ENCODE measurements around the gene SUSD5.

Gene SUSD5

DNA sequence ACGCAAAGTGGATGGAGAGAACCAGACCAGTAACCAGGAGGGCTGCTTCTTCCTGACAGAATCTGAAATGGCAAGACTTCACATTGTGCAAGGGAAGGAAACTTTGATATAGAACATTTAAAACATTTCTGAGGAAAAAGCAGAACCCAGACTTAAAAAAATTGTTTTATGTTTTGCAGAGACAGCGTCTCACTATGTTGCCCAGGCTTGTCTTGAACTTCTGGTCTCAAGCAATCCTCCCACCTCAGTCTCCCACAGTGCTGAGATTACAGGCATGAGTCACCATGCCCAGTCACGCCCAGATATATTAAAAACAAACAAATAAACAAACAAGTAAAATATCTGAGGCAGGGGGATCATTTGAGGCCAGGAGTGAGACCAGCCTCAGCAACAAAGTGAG is 58.6 kb downstream of the SUSD5 start:
- H3K4me3 ChIP-seq (ENCODE audit: low read depth, low read length), result no peak overlapping the region
- H3K9ac ChIP-seq, result no peak overlapping the region
- H3K9me3 ChIP-seq (ENCODE audit: control insufficient read depth, low read length), result no peaks in the 10 kb centered on the region
- TF ChIP-seq, protein P1, sequence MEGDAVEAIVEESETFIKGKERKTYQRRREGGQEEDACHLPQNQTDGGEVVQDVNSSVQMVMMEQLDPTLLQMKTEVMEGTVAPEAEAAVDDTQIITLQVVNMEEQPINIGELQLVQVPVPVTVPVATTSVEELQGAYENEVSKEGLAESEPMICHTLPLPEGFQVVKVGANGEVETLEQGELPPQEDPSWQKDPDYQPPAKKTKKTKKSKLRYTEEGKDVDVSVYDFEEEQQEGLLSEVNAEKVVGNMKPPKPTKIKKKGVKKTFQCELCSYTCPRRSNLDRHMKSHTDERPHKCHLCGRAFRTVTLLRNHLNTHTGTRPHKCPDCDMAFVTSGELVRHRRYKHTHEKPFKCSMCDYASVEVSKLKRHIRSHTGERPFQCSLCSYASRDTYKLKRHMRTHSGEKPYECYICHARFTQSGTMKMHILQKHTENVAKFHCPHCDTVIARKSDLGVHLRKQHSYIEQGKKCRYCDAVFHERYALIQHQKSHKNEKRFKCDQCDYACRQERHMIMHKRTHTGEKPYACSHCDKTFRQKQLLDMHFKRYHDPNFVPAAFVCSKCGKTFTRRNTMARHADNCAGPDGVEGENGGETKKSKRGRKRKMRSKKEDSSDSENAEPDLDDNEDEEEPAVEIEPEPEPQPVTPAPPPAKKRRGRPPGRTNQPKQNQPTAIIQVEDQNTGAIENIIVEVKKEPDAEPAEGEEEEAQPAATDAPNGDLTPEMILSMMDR (IDR thresholded peaks at IDR 0.05), result no peak
- no peaks in the 10 kb centered on the region for H3K4me1 ChIP-seq
- H3K79me2 ChIP-seq, result no peaks in the 10 kb centered on the region
- no peak overlapping the region for H3K27ac ChIP-seq
- H2AFZ ChIP-seq, result no peak overlapping the region
- no peak overlapping the region for H3K4me2 ChIP-seq (ENCODE audit: low read length)
- no peaks in the 10 kb centered on the region for H3K27me3 ChIP-seq (ENCODE audit: control insufficient read depth, insufficient read depth, low read length)
- H3K36me3 ChIP-seq (ENCODE audit: control insufficient read depth, insufficient read depth, low read length), result no peaks in the 10 kb centered on the region

GRCh38 chr3:33159234-33159633 is 59.4 kb downstream of the SUSD5 start:
- no peak overlapping the region for H3K9ac ChIP-seq
- H3K27me3 ChIP-seq (ENCODE audit: control insufficient read depth, insufficient read depth, low read length), result no peaks in the 10 kb centered on the region
- H3K36me3 ChIP-seq (ENCODE audit: control insufficient read depth, insufficient read depth, low read length), result no peaks in the 10 kb centered on the region
- no peak overlapping the region for H3K4me2 ChIP-seq (ENCODE audit: low read length)
- no peaks in the 10 kb centered on the region for H3K4me1 ChIP-seq
- no peak overlapping the region for H3K4me3 ChIP-seq (ENCODE audit: low read depth, low read length)
- H2AFZ ChIP-seq, result no peak overlapping the region
- no peak overlapping the region for H3K27ac ChIP-seq
- TF ChIP-seq, protein P1 (IDR thresholded peaks at IDR 0.05), result no peak
- no peaks in the 10 kb centered on the region for H3K79me2 ChIP-seq
- no peaks in the 10 kb centered on the region for H3K9me3 ChIP-seq (ENCODE audit: control insufficient read depth, low read length)

DNA sequence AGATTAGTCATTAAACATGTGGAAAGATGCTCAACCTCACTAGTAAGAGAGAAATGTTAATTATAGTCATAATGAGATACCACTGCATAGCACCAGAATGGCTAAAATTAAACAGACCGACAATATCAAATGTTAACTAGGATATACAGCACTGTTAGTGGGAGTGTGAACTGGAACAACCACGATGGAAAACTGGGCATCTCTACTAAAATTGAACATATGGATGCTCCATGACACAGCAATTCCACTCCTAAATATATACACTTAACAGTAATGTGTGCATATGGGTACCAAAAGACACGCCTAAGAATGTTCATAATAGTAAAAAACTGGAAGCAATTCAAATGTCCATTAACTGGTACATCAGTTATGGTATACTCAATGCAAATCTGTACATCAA is 63.3 kb downstream of the SUSD5 start:
- H3K79me2 ChIP-seq, result no peaks in the 10 kb centered on the region
- H3K4me2 ChIP-seq (ENCODE audit: low read length), result no peak overlapping the region
- H3K27me3 ChIP-seq (ENCODE audit: control insufficient read depth, insufficient read depth, low read length), result no peaks in the 10 kb centered on the region
- H3K36me3 ChIP-seq (ENCODE audit: control insufficient read depth, insufficient read depth, low read length), result no peaks in the 10 kb centered on the region
- H3K27ac ChIP-seq, result no peak overlapping the region
- no peaks in the 10 kb centered on the region for H3K9me3 ChIP-seq (ENCODE audit: control insufficient read depth, low read length)
- H3K4me3 ChIP-seq (ENCODE audit: low read depth, low read length), result no peak overlapping the region
- H3K9ac ChIP-seq, result no peak overlapping the region
- no peaks in the 10 kb centered on the region for H3K4me1 ChIP-seq
- H2AFZ ChIP-seq, result no peak overlapping the region
- TF ChIP-seq, protein P1 (IDR thresholded peaks at IDR 0.05), result no peak

- Histone ChIP-seq H3K27me3 (ENCODE audit: control insufficient read depth, insufficient read depth, low read length) (no peaks in the 10 kb centered on the region), H3K9ac (no peak overlapping the region), H3K4me2 (ENCODE audit: low read length) (no peak overlapping the region), H3K4me1 (no peaks in the 10 kb centered on the region), H3K79me2 (no peaks in the 10 kb centered on the region), H3K9me3 (ENCODE audit: control insufficient read depth, low read length) (no peaks in the 10 kb centered on the region), H3K27ac (no peak overlapping the region), H3K4me3 (ENCODE audit: low read depth, low read length) (no peak overlapping the region), H2AFZ (no peak overlapping the region), H3K36me3 (ENCODE audit: control insufficient read depth, insufficient read depth, low read length) (no peaks in the 10 kb centered on the region)
- TF ChIP-seq, protein P1 (IDR thresholded peaks at IDR 0.05), result no peak
These were observed 64.8 kb downstream of the SUSD5 start for GRCh38 chr3:33153782-33154181.
